Muscle of leg (tissue), 11 donors: ENCODE results near the gene FCMR. TPM values are rescaled to one million over a fixed set of nuclear protein-coding genes. Genes with fewer than 3 reads are reported as not detected.

Experiments
- DNase-seq: peaks from one replicate; pipeline ENCODE4 v3.0.0; 2013
- H3K27ac ChIP-seq: one replicate; pipeline ENCODE4 v1.5.1; 2013; ENCODE audit warnings: mild to moderate bottlenecking, low read length, control low read depth
- H3K27me3 ChIP-seq: one replicate; pipeline ENCODE4 v1.6.1; 2013; ENCODE audit warnings: low read length; ENCODE audit not compliant: control insufficient read depth, insufficient read depth
- H3K36me3 ChIP-seq: one replicate; pipeline ENCODE4 v1.6.1; 2013; ENCODE audit warnings: low read length; ENCODE audit not compliant: control insufficient read depth, insufficient read depth
- H3K4me1 ChIP-seq: one replicate; pipeline ENCODE4 v1.6.1; 2013; ENCODE audit warnings: low read length; ENCODE audit not compliant: control insufficient read depth, insufficient read depth
- H3K4me3 ChIP-seq: one replicate; pipeline ENCODE4 v1.5.1; 2013; ENCODE audit warnings: low read length, control low read depth
- H3K9me3 ChIP-seq: replicated peaks from 2 replicates; pipeline ENCODE4 v1.6.1; 2013; ENCODE audit warnings: low read depth, low read length; ENCODE audit not compliant: control insufficient read depth
- WGBS: methylation state at CpG from one replicate; pipeline ENCODE4 v1.1.5; 2013; ENCODE audit warnings: missing lambda C conversion rate; ENCODE audit not compliant: insufficient coverage; 5-methylcytosine and 5-hydroxymethylcytosine counted together
- polyA plus RNA-seq, 8 donors: library from polyadenylated mRNA; unstranded; fragments of 120-200 nt; gene quantifications; one replicate each; pipeline versions ENCODE4 v1.2.1 to v1.2.3, GENCODE V29; 2013; ENCODE audit warnings: inconsistent platforms in 1 of 8, low replicate concordance in 1 of 8; ENCODE audit not compliant: insufficient read length in 8 of 8, insufficient read depth in 1 of 8
- total RNA-seq: library from RNA; stranded (reverse); fragments of 120-200 nt; gene quantifications from one replicate; pipeline ENCODE4 v1.2.4, GENCODE V29; 2013

Gene FCMR
- total and polyA plus RNA-seq, 9 donors, result 0.58 to 2.2 (median 1.4) TPM

- Histone ChIP-seq H3K27me3 (peaks cover 54% of the 10 kb centered on the region), H3K27ac (no peak overlapping the region), H3K36me3 (no peaks in the 10 kb centered on the region), H3K4me3 (no peak overlapping the region), H3K4me1 (peaks cover 11% of the 10 kb centered on the region), H3K9me3 (no peaks in the 10 kb centered on the region)
- DNase-seq, result peak; percentile 77
- no CpG with 5 or more reads among the region's 1 CpG for WGBS
These were observed 10.6 kb downstream of the FCMR start for GRCh38 chr1:206911064-206911663.

GRCh38 chr1:206909883-206910318, 11.8 kb downstream of the FCMR start:
- H3K27ac ChIP-seq, result no peak overlapping the region
- WGBS, result 5% methylated on average over 7 of the region's 14 CpGs
- H3K27me3 ChIP-seq, result peaks cover 54% of the 10 kb centered on the region
- no peaks in the 10 kb centered on the region for H3K36me3 ChIP-seq
- no peak for DNase-seq
- peak overlapping the region; percentile 40 for H3K4me3 ChIP-seq
- peaks cover 11% of the 10 kb centered on the region for H3K4me1 ChIP-seq
- H3K9me3 ChIP-seq, result no peaks in the 10 kb centered on the region

- Histone ChIP-seq H3K9me3 (no peaks in the 10 kb centered on the region), H3K27ac (no peak overlapping the region), H3K4me1 (peaks cover 11% of the 10 kb centered on the region), H3K27me3 (peaks cover 56% of the 10 kb centered on the region), H3K36me3 (no peaks in the 10 kb centered on the region), H3K4me3 (peak overlapping the region; percentile 40)
- peak; percentile 54 for DNase-seq
- under 1% methylated on average over 64 of the region's 69 CpGs for WGBS
These were observed 12.4 kb downstream of the FCMR start for GRCh38 chr1:206909161-206909882.

- Histone ChIP-seq H3K27me3 (peaks cover 53% of the 10 kb centered on the region), H3K4me1 (peaks cover 11% of the 10 kb centered on the region), H3K9me3 (no peaks in the 10 kb centered on the region), H3K4me3 (no peak overlapping the region), H3K36me3 (no peaks in the 10 kb centered on the region), H3K27ac (no peak overlapping the region)
- DNase-seq, result no peak
- WGBS, result 93% methylated on average over 9 of the region's 10 CpGs
These were observed 13.7 kb downstream of the FCMR start for GRCh38 chr1:206908038-206908437.

- WGBS, result 79% methylated on average over 15 of the region's 23 CpGs
- Histone ChIP-seq H3K36me3 (no peaks in the 10 kb centered on the region), H3K27ac (no peak overlapping the region), H3K4me1 (peaks cover 11% of the 10 kb centered on the region), H3K27me3 (peaks cover 52% of the 10 kb centered on the region), H3K9me3 (no peaks in the 10 kb centered on the region), H3K4me3 (no peak overlapping the region)
- no peak for DNase-seq
These were observed 14.3 kb downstream of the FCMR start for GRCh38 chr1:206907304-206907991.

- no peak overlapping the region for H3K27ac ChIP-seq
- no peak for DNase-seq
- 80% methylated on average over 1 of the region's 4 CpGs for WGBS
- H3K36me3 ChIP-seq, result no peaks in the 10 kb centered on the region
- H3K4me3 ChIP-seq, result no peak overlapping the region
- H3K9me3 ChIP-seq, result no peaks in the 10 kb centered on the region
- peaks cover 54% of the 10 kb centered on the region for H3K27me3 ChIP-seq
- peaks cover 11% of the 10 kb centered on the region for H3K4me1 ChIP-seq
These were observed 16.2 kb downstream of the FCMR start for GRCh38 chr1:206905295-206906164.

- Histone ChIP-seq H3K27me3 (peaks cover 46% of the 10 kb centered on the region), H3K36me3 (no peaks in the 10 kb centered on the region), H3K4me1 (peaks cover 7% of the 10 kb centered on the region), H3K9me3 (no peaks in the 10 kb centered on the region), H3K27ac (no peak overlapping the region), H3K4me3 (no peak overlapping the region)
- DNase-seq, result no peak
- 82% methylated on average over 9 of the region's 10 CpGs for whole genome bisulfite sequencing
These were observed 17.2 kb downstream of the FCMR start for GRCh38 chr1:206904423-206905142.

- no peaks in the 10 kb centered on the region for H3K4me1 ChIP-seq
- WGBS, result 90% methylated on average over 1 of the region's 2 CpGs
- DNase-seq, result no peak
- no peak overlapping the region for H3K27ac ChIP-seq
- no peaks in the 10 kb centered on the region for H3K9me3 ChIP-seq
- no peak overlapping the region for H3K4me3 ChIP-seq
- peaks cover 39% of the 10 kb centered on the region for H3K27me3 ChIP-seq
- no peaks in the 10 kb centered on the region for H3K36me3 ChIP-seq
These were observed 18.1 kb downstream of the FCMR start for GRCh38 chr1:206903687-206904086.

- H3K36me3 ChIP-seq, result no peaks in the 10 kb centered on the region
- no peak for DNase-seq
- no peaks in the 10 kb centered on the region for H3K4me1 ChIP-seq
- H3K27ac ChIP-seq, result no peak overlapping the region
- no peak overlapping the region for H3K4me3 ChIP-seq
- H3K27me3 ChIP-seq, result peaks cover 30% of the 10 kb centered on the region
- WGBS, result 63% methylated on average over 1 of the region's 1 CpG
- H3K9me3 ChIP-seq, result no peaks in the 10 kb centered on the region
These were observed 19.0 kb downstream of the FCMR start for GRCh38 chr1:206902702-206903101.
